ENCODE results near the gene SLC35B2. TPM values are rescaled to one million over a fixed set of nuclear protein-coding genes. Genes with fewer than 3 reads are reported as not detected.

Gene SLC35B2
- total and polyA plus RNA-seq, 2 experiments from 2014 or later = 14.0 to 30.9 TPM

DNA sequence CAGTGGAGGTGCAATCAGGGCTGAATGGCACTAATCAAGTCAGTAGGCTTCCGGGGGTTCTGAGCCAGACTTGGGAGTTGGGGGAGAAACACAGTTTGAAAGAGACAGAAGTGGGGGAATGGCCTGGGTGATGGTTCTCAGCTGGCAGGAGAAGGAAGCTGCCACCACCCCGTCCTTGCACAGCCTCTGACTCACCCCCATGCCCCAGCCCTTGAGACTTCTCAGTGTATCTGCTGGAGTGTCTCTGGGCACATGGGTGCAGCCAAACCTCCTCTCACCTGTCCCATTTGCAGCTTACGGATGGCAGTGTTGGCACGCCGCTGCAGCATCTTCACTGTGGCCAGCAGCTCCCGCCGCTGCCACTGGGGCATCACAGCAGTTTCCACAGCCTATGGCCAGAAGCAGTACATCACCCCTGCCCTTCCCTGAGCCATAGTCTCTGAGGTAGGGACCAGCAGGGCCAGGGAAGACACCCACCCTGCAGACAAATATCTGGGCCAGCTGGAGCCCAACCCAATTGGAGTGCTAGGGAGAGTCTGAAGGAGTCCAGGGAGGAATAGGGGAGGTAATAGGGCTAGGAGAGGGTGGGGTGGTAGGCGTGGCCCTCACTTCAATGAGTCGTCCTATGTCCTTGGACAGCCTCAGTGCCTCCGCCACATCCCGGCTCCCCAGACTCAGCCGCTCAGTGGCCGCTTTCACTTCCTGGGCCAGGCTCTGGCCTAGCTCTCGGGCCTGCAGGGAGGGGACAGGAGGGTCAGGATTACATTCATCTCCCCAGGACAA lies 44.6 kb upstream of the SLC35B2 start (continued):
- TF ChIP-seq, protein P1, sequence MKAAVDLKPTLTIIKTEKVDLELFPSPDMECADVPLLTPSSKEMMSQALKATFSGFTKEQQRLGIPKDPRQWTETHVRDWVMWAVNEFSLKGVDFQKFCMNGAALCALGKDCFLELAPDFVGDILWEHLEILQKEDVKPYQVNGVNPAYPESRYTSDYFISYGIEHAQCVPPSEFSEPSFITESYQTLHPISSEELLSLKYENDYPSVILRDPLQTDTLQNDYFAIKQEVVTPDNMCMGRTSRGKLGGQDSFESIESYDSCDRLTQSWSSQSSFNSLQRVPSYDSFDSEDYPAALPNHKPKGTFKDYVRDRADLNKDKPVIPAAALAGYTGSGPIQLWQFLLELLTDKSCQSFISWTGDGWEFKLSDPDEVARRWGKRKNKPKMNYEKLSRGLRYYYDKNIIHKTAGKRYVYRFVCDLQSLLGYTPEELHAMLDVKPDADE (IDR thresholded peaks at IDR 0.05) = no peak
- TF ChIP-seq CREB1 (CRISPR knock-in tag; IDR thresholded peaks at IDR 0.05; ENCODE audit: low read depth) (no peak), NANOG (IDR thresholded peaks at IDR 0.05; ENCODE audit: borderline replicate concordance) (no peak), STAT1 (IDR thresholded peaks at IDR 0.05; ENCODE audit: unreplicated experiment) (no peak), POLR2AphosphoS5 (IDR thresholded peaks at IDR 0.05; ENCODE audit: low read depth) (no peak), EZH2phosphoT487 (IDR thresholded peaks at IDR 0.05; ENCODE audit: unreplicated experiment) (no peak), EZH2 (IDR thresholded peaks at IDR 0.05; ENCODE audit: low read depth, unreplicated experiment) (no peak), ZNF331 (CRISPR knock-in tag; IDR thresholded peaks at IDR 0.05; ENCODE audit: low read depth) (no peak)
- TF ChIP-seq, protein P2, sequence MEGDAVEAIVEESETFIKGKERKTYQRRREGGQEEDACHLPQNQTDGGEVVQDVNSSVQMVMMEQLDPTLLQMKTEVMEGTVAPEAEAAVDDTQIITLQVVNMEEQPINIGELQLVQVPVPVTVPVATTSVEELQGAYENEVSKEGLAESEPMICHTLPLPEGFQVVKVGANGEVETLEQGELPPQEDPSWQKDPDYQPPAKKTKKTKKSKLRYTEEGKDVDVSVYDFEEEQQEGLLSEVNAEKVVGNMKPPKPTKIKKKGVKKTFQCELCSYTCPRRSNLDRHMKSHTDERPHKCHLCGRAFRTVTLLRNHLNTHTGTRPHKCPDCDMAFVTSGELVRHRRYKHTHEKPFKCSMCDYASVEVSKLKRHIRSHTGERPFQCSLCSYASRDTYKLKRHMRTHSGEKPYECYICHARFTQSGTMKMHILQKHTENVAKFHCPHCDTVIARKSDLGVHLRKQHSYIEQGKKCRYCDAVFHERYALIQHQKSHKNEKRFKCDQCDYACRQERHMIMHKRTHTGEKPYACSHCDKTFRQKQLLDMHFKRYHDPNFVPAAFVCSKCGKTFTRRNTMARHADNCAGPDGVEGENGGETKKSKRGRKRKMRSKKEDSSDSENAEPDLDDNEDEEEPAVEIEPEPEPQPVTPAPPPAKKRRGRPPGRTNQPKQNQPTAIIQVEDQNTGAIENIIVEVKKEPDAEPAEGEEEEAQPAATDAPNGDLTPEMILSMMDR (conservative IDR thresholded peaks at IDR 0.05; ENCODE audit: low read depth in 2 of 2) = no peak

DNA sequence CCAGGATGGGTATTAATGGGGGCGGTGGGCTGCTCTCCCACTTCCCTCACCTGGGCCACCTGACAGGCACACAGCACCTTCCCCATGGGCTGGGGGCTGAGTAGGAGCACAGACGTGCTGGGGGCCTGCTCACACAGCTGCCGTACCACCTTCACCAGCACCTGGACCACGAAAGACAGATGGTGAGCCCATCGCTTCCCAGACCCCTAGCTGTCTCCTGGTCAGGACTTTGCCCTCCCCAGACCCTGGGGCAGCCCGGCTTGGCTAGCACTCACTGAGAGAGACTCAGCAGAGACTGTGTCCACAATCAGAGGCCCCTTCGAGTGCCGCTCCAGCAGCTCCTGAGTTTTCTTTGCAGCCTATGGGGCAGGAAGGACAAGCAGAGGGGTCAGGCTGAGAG lies 43.8 kb upstream of the SLC35B2 start:
- Histone ChIP-seq H3K4me2 (no peak overlapping the region), H3K4me3 (no peak overlapping the region), H4K20me1 (replicated peaks; ENCODE audit: insufficient read depth) (0 out of 2 replicates have a peak, but pooled peaks cover 3% of the 10 kb centered on the region), H3K9me2 (ENCODE audit: insufficient read depth) (no peaks in the 10 kb centered on the region), H3K27me3 (ENCODE audit: insufficient read depth) (peaks cover 21% of the 10 kb centered on the region), H3K27ac (ENCODE audit: low read depth) (no peak overlapping the region), H3K4me1 (ENCODE audit: insufficient read depth) (no peaks in the 10 kb centered on the region; the same call in 1 of the 2 replicates), H3F3A (replicated peaks; ENCODE audit: low read depth) (peaks cover 15% of the 10 kb centered on the region; the same call in 1 of the 2 replicates), H3K36me3 (ENCODE audit: insufficient read depth) (peaks cover 7% of the 10 kb centered on the region; the same call in 1 of the 2 replicates), H3K79me2 (replicated peaks; ENCODE audit: insufficient read depth) (no peaks in the 10 kb centered on the region), H2AFZ (no peak overlapping the region)
- Mint-ChIP-seq H3K27ac (no peak overlapping the region), H3K4me1 (peaks cover 13% of the 10 kb centered on the region), H3K36me3 (ENCODE audit: low read depth) (peaks cover 63% of the 10 kb centered on the region), H3K9me3 (no peaks in the 10 kb centered on the region), H3K4me3 (no peak overlapping the region), H3K27me3 (ENCODE audit: insufficient read depth, low read depth, poor library complexity) (peaks cover 27% of the 10 kb centered on the region)
- ATAC-seq (no peak), DNase-seq (ENCODE audit: low spot score) (no peak)
- TF ChIP-seq POLR2AphosphoS5 (IDR thresholded peaks at IDR 0.05; ENCODE audit: low read depth) = no peak
- TF ChIP-seq, protein P1 (IDR thresholded peaks at IDR 0.05) = no peak
- TF ChIP-seq, protein P3, sequence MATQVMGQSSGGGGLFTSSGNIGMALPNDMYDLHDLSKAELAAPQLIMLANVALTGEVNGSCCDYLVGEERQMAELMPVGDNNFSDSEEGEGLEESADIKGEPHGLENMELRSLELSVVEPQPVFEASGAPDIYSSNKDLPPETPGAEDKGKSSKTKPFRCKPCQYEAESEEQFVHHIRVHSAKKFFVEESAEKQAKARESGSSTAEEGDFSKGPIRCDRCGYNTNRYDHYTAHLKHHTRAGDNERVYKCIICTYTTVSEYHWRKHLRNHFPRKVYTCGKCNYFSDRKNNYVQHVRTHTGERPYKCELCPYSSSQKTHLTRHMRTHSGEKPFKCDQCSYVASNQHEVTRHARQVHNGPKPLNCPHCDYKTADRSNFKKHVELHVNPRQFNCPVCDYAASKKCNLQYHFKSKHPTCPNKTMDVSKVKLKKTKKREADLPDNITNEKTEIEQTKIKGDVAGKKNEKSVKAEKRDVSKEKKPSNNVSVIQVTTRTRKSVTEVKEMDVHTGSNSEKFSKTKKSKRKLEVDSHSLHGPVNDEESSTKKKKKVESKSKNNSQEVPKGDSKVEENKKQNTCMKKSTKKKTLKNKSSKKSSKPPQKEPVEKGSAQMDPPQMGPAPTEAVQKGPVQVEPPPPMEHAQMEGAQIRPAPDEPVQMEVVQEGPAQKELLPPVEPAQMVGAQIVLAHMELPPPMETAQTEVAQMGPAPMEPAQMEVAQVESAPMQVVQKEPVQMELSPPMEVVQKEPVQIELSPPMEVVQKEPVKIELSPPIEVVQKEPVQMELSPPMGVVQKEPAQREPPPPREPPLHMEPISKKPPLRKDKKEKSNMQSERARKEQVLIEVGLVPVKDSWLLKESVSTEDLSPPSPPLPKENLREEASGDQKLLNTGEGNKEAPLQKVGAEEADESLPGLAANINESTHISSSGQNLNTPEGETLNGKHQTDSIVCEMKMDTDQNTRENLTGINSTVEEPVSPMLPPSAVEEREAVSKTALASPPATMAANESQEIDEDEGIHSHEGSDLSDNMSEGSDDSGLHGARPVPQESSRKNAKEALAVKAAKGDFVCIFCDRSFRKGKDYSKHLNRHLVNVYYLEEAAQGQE (IDR thresholded peaks at IDR 0.05; ENCODE audit: unreplicated experiment) = no peak

Data from GM23338 (cell line).